Measurements from ENCODE around the gene ATF7IP.

ATF7IP gene

GRCh38 chr12:14505626-14506596 lies 140.4 kb downstream of the ATF7IP start:
- no peak overlapping the region for H3K4me3 Mint-ChIP-seq
- H3K27me3 Mint-ChIP-seq = no peaks in the 10 kb centered on the region
- H3K27ac Mint-ChIP-seq = peak overlapping the region in 1 of 2 donors; percentile 75

GRCh38 chr12:14510574-14510973 lies 145.1 kb downstream of the ATF7IP start:
- no peaks in the 10 kb centered on the region for H3K36me3 Mint-ChIP-seq (ENCODE audit: insufficient read depth)
- no peak overlapping the region for H3K4me3 Mint-ChIP-seq
- peaks cover 0 to 2% of the 10 kb centered on the region in 2 donors for H3K4me1 Mint-ChIP-seq (ENCODE audit: low read depth in 2 of 2)
- ATAC-seq (replicated peaks) (no peak), DNase-seq (no peak)
- no peaks in the 10 kb centered on the region for H3K9me3 Mint-ChIP-seq
- H3K27ac Mint-ChIP-seq = peak overlapping the region; percentile 49 to 51
- no peaks in the 10 kb centered on the region for H3K27me3 Mint-ChIP-seq

More at GRCh38 chr12:14505626-14506596, 140.4 kb downstream of the ATF7IP start:
- peaks cover 0 to 7% of the 10 kb centered on the region in 2 donors for H3K4me1 Mint-ChIP-seq (ENCODE audit: low read depth in 2 of 2)
- no peaks in the 10 kb centered on the region for H3K9me3 Mint-ChIP-seq
- H3K36me3 Mint-ChIP-seq (ENCODE audit: insufficient read depth) = peaks cover 21% of the 10 kb centered on the region
- ATAC-seq (replicated peaks) (no peak), DNase-seq (no peak)

GRCh38 chr12:14514154-14514842 lies 148.8 kb downstream of the ATF7IP start:
- Mint-ChIP-seq H3K4me3 (no peak overlapping the region), H3K27ac (no peak overlapping the region), H3K27me3 (peaks cover 5 to 17% of the 10 kb centered on the region in 2 donors), H3K9me3 (no peaks in the 10 kb centered on the region), H3K36me3 (ENCODE audit: insufficient read depth) (no peaks in the 10 kb centered on the region), H3K4me1 (ENCODE audit: low read depth in 2 of 2) (peaks cover 0 to 2% of the 10 kb centered on the region in 2 donors)
- ATAC-seq (replicated peaks) = no peak
- no peak for DNase-seq

- Mint-ChIP-seq H3K36me3 (ENCODE audit: insufficient read depth) (no peaks in the 10 kb centered on the region), H3K27me3 (peaks cover 10 to 24% of the 10 kb centered on the region in 2 donors), H3K27ac (no peak overlapping the region), H3K9me3 (peaks cover 0 to 3% of the 10 kb centered on the region in 2 donors), H3K4me3 (no peak overlapping the region), H3K4me1 (ENCODE audit: low read depth in 2 of 2) (peaks cover 0 to 2% of the 10 kb centered on the region in 2 donors)
- DNase-seq (no peak), ATAC-seq (replicated peaks) (no peak)
Observed at GRCh38 chr12:14514946-14515345, 149.5 kb downstream of the ATF7IP start.

- no peak for ATAC-seq (replicated peaks)
- Mint-ChIP-seq H3K36me3 (ENCODE audit: insufficient read depth) (no peaks in the 10 kb centered on the region), H3K4me3 (no peak overlapping the region), H3K9me3 (peaks cover 16 to 28% of the 10 kb centered on the region in 2 donors), H3K4me1 (ENCODE audit: low read depth in 2 of 2) (no peaks in the 10 kb centered on the region), H3K27me3 (peaks cover 46 to 51% of the 10 kb centered on the region in 2 donors), H3K27ac (no peak overlapping the region)
- no peak for DNase-seq
Observed at GRCh38 chr12:14521822-14522221, 156.3 kb downstream of the ATF7IP start.

GRCh38 chr12:14525964-14526363 lies 160.5 kb downstream of the ATF7IP start:
- no peaks in the 10 kb centered on the region for H3K4me1 Mint-ChIP-seq (ENCODE audit: low read depth in 2 of 2)
- peaks cover 32 to 33% of the 10 kb centered on the region in 2 donors for H3K27me3 Mint-ChIP-seq
- DNase-seq (no peak), ATAC-seq (replicated peaks) (no peak)
- H3K9me3 Mint-ChIP-seq = peaks cover 11 to 24% of the 10 kb centered on the region in 2 donors
- no peaks in the 10 kb centered on the region for H3K36me3 Mint-ChIP-seq (ENCODE audit: insufficient read depth)
- no peak overlapping the region for H3K27ac Mint-ChIP-seq
- H3K4me3 Mint-ChIP-seq = no peak overlapping the region

- ATAC-seq (replicated peaks) (no peak), DNase-seq (no peak)
- no peak overlapping the region for H3K27ac Mint-ChIP-seq
- no peaks in the 10 kb centered on the region for H3K9me3 Mint-ChIP-seq
- no peaks in the 10 kb centered on the region for H3K27me3 Mint-ChIP-seq
- no peaks in the 10 kb centered on the region for H3K36me3 Mint-ChIP-seq (ENCODE audit: insufficient read depth)
- no peaks in the 10 kb centered on the region for H3K4me1 Mint-ChIP-seq (ENCODE audit: low read depth in 2 of 2)
- H3K4me3 Mint-ChIP-seq = no peak overlapping the region
Observed at GRCh38 chr12:14532152-14532551, 166.7 kb downstream of the ATF7IP start.

- Mint-ChIP-seq H3K36me3 (ENCODE audit: insufficient read depth) (no peaks in the 10 kb centered on the region), H3K4me1 (ENCODE audit: low read depth in 2 of 2) (no peaks in the 10 kb centered on the region), H3K9me3 (no peaks in the 10 kb centered on the region), H3K4me3 (no peak overlapping the region), H3K27me3 (no peaks in the 10 kb centered on the region), H3K27ac (no peak overlapping the region)
- DNase-seq (no peak), ATAC-seq (replicated peaks) (no peak)
Observed at GRCh38 chr12:14537088-14537487, 171.6 kb downstream of the ATF7IP start.

GRCh38 chr12:14540801-14541462 lies 175.4 kb downstream of the ATF7IP start:
- no peak for DNase-seq
- H3K27me3 Mint-ChIP-seq = peaks cover 0 to 8% of the 10 kb centered on the region in 2 donors
- H3K4me3 Mint-ChIP-seq = no peak overlapping the region
- no peaks in the 10 kb centered on the region for H3K4me1 Mint-ChIP-seq (ENCODE audit: low read depth in 2 of 2)
- no peak for ATAC-seq (replicated peaks)
- H3K36me3 Mint-ChIP-seq (ENCODE audit: insufficient read depth) = no peaks in the 10 kb centered on the region
- H3K9me3 Mint-ChIP-seq = no peaks in the 10 kb centered on the region
- H3K27ac Mint-ChIP-seq = no peak overlapping the region

- ATAC-seq (replicated peaks) (no peak), DNase-seq (no peak)
- H3K4me1 Mint-ChIP-seq (ENCODE audit: low read depth in 2 of 2) = no peaks in the 10 kb centered on the region
- H3K27me3 Mint-ChIP-seq = peaks cover 19 to 26% of the 10 kb centered on the region in 2 donors
- no peaks in the 10 kb centered on the region for H3K36me3 Mint-ChIP-seq (ENCODE audit: insufficient read depth)
- H3K9me3 Mint-ChIP-seq = no peaks in the 10 kb centered on the region
- no peak overlapping the region for H3K4me3 Mint-ChIP-seq
- no peak overlapping the region for H3K27ac Mint-ChIP-seq
Observed at GRCh38 chr12:14545144-14546124, 180.0 kb downstream of the ATF7IP start.

- ATAC-seq (replicated peaks) (no peak), DNase-seq (no peak)
- Mint-ChIP-seq H3K27me3 (peaks cover 19 to 30% of the 10 kb centered on the region in 2 donors), H3K4me1 (ENCODE audit: low read depth in 2 of 2) (no peaks in the 10 kb centered on the region), H3K9me3 (no peaks in the 10 kb centered on the region), H3K36me3 (ENCODE audit: insufficient read depth) (no peaks in the 10 kb centered on the region), H3K27ac (no peak overlapping the region), H3K4me3 (no peak overlapping the region)
Observed at GRCh38 chr12:14547571-14547970, 182.1 kb downstream of the ATF7IP start.

- Mint-ChIP-seq H3K27me3 (peaks cover 19 to 39% of the 10 kb centered on the region in 2 donors), H3K36me3 (ENCODE audit: insufficient read depth) (no peaks in the 10 kb centered on the region), H3K4me1 (ENCODE audit: low read depth in 2 of 2) (no peaks in the 10 kb centered on the region), H3K9me3 (no peaks in the 10 kb centered on the region), H3K4me3 (no peak overlapping the region), H3K27ac (no peak overlapping the region)
- no peak for ATAC-seq (replicated peaks)
- DNase-seq = no peak
Observed at GRCh38 chr12:14548609-14549008, 183.1 kb downstream of the ATF7IP start.

Data from effector memory CD8-positive, alpha-beta T cell (primary cell).